Measurements from ENCODE around the gene NXPH3.
"Not testable (repeated sequence)": the region's sequence is repeated elsewhere in the genome, so short reads cannot be mapped to it uniquely, and the experiment has no call there.

The NXPH3 gene

GRCh38 chr17:49575679-49576087, at the start of gene NXPH3:
TSS of gene NXPH3 (plus strand) at chr17:49575871. CDS start at chr17:49576220, 349 bp downstream.
- DNase-seq (ENCODE audit: low read depth in 2 of 2): peak; percentile 46 to 67

GRCh38 chr17:49527927-49528651, 47.6 kb upstream of the NXPH3 start:
- no peak for DNase-seq (ENCODE audit: low read depth in 2 of 2)

- DNase-seq (ENCODE audit: low read depth in 2 of 2): no peak
These were observed 46.7 kb upstream of the NXPH3 start for GRCh38 chr17:49528966-49529365.

- no peak for DNase-seq (ENCODE audit: low read depth in 2 of 2)
These were observed 45.6 kb upstream of the NXPH3 start for GRCh38 chr17:49530118-49530517.

GRCh38 chr17:49543860-49544259, 31.8 kb upstream of the NXPH3 start:
- no peak for DNase-seq (ENCODE audit: low read depth in 2 of 2)

GRCh38 chr17:49545007-49545660, 30.5 kb upstream of the NXPH3 start:
- no peak for DNase-seq (ENCODE audit: low read depth in 2 of 2)

GRCh38 chr17:49545806-49546545, 29.7 kb upstream of the NXPH3 start:
- DNase-seq (ENCODE audit: low read depth in 2 of 2): no peak

GRCh38 chr17:49546546-49547535, 28.8 kb upstream of the NXPH3 start:
- DNase-seq (ENCODE audit: low read depth in 2 of 2): no peak

GRCh38 chr17:49547566-49547965, 28.1 kb upstream of the NXPH3 start:
- no peak for DNase-seq (ENCODE audit: low read depth in 2 of 2)

- no peak for DNase-seq (ENCODE audit: low read depth in 2 of 2)
These were observed 27.6 kb upstream of the NXPH3 start for GRCh38 chr17:49548051-49548505.

GRCh38 chr17:49548506-49549310, 27.0 kb upstream of the NXPH3 start:
- DNase-seq (ENCODE audit: low read depth in 2 of 2): no peak

- no peak for DNase-seq (ENCODE audit: low read depth in 2 of 2)
These were observed 26.4 kb upstream of the NXPH3 start for GRCh38 chr17:49549311-49549605.

- DNase-seq (ENCODE audit: low read depth in 2 of 2): no peak
These were observed 25.7 kb upstream of the NXPH3 start for GRCh38 chr17:49549691-49550678.

- not testable (repeated sequence) for DNase-seq (ENCODE audit: low read depth in 2 of 2)
These were observed 24.9 kb upstream of the NXPH3 start for GRCh38 chr17:49550764-49551163.

- DNase-seq (ENCODE audit: low read depth in 2 of 2): no peak
These were observed 24.2 kb upstream of the NXPH3 start for GRCh38 chr17:49551221-49552069.

GRCh38 chr17:49552070-49552751, 23.5 kb upstream of the NXPH3 start:
- DNase-seq (ENCODE audit: low read depth in 2 of 2): no peak

- no peak for DNase-seq (ENCODE audit: low read depth in 2 of 2)
These were observed 21.9 kb upstream of the NXPH3 start for GRCh38 chr17:49553676-49554335.

Measured in stimulated activated CD4-positive, alpha-beta T cell treated with anti-CD3 and anti-CD28 coated beads, Interleukin-12 subunit alpha, Interleukin-12 subunit beta, amount 100 ng/mL, for 24 hours (primary cell).